AG04450 (cell line): ENCODE measurements around the gene CACNG3. TPM values are rescaled to one million over a fixed set of nuclear protein-coding genes. Genes with fewer than 3 reads are reported as not detected.

Source experiments
- CTCF ChIA-PET: fragments of 300-600, 350-600 bp; formaldehyde crosslinking; extraction: SDS; loops from one replicate; lab custom pipeline; 2022; ENCODE audit warnings: antibody characterized with exemption, inconsistent platforms; lab: Charles Lee
- POLR2A ChIA-PET: fragments of 350-600 bp; formaldehyde crosslinking; extraction: SDS; loops from one replicate; lab custom pipeline; 2021; ENCODE audit warnings: antibody characterized with exemption, inconsistent platforms; lab: Yijun Ruan, JAX
- DNase-seq: peaks from one replicate; pipeline ENCODE4 v3.0.0-alpha.2; 2011; ENCODE audit warnings: low read depth, low spot score
- H3K27ac ChIP-seq: one replicate; pipeline ENCODE4 v1.5.1; 2012; ENCODE audit warnings: low read depth, low read length, control low read depth
- H3K27me3 ChIP-seq: one replicate; pipeline ENCODE4 v1.6.0; 2012; ENCODE audit warnings: low read length; ENCODE audit not compliant: control insufficient read depth, insufficient read depth
- H3K4me3 ChIP-seq: 2 replicates; pipeline ENCODE4 v1.5.1; 2011; ENCODE audit warnings: mild to moderate bottlenecking, low read depth, low read length, control low read depth
- H3K9me3 ChIP-seq: 2 replicates; pipeline ENCODE4 v1.5.1; 2012; ENCODE audit warnings: low read length; ENCODE audit not compliant: control insufficient read depth, insufficient read depth
- polyA plus RNA-seq: library from polyadenylated mRNA; depleted of rRNA; stranded (reverse); fragments of >200 nt; gene quantifications from 2 replicates; pipeline ENCODE4 v1.2.3, GENCODE V29; 2011
- TF ChIP-seq, protein P1 (sequence below): IDR thresholded peaks from 2 replicates; pipeline ENCODE4 v1.5.1; 2011; ENCODE audit warnings: low read depth, low read length, control low read depth, inconsistent platforms

CACNG3 gene
- polyA plus RNA-seq, 1 experiment, result not detected

DNA sequence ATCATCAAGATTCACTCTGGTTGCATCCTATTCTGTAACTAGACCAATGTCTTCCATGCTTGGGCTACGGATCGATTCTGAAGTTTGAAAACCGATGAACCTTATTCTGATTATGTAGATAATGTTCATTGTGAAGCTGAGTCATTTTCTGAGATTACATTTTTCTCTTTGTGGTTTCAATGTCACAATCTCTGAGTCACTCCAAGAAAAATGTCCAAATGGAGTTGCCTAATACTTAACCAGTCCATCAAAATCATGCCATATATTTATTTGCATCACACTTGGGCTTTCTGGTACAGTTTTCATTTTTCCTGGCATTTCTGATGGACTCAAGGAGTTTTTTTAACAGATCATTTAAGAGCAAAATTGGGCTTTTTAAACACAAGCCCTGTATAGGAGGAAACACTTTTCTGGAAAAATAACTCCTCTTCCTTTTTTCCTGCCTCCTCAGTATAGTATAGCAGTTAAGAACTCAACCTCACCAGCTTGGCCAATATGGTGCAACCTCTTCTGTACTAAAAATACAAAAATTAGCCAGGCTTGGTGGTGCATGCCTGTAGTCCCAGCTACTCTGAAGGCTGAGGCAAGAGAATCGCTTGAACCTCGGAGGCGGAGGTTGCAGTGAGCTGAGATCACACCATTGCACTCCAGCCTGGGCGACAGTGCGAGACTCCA lies 17.5 kb downstream of the CACNG3 start:
- no peak overlapping the region for H3K4me3 ChIP-seq
- no peaks in the 10 kb centered on the region for H3K9me3 ChIP-seq
- no peak overlapping the region for H3K27ac ChIP-seq
- no peaks in the 10 kb centered on the region for H3K27me3 ChIP-seq
- POLR2A ChIA-PET, result no interaction called here
- TF ChIP-seq, protein P1, sequence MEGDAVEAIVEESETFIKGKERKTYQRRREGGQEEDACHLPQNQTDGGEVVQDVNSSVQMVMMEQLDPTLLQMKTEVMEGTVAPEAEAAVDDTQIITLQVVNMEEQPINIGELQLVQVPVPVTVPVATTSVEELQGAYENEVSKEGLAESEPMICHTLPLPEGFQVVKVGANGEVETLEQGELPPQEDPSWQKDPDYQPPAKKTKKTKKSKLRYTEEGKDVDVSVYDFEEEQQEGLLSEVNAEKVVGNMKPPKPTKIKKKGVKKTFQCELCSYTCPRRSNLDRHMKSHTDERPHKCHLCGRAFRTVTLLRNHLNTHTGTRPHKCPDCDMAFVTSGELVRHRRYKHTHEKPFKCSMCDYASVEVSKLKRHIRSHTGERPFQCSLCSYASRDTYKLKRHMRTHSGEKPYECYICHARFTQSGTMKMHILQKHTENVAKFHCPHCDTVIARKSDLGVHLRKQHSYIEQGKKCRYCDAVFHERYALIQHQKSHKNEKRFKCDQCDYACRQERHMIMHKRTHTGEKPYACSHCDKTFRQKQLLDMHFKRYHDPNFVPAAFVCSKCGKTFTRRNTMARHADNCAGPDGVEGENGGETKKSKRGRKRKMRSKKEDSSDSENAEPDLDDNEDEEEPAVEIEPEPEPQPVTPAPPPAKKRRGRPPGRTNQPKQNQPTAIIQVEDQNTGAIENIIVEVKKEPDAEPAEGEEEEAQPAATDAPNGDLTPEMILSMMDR, result no peak
- CTCF ChIA-PET, result no interaction called here
- no peak for DNase-seq

DNA sequence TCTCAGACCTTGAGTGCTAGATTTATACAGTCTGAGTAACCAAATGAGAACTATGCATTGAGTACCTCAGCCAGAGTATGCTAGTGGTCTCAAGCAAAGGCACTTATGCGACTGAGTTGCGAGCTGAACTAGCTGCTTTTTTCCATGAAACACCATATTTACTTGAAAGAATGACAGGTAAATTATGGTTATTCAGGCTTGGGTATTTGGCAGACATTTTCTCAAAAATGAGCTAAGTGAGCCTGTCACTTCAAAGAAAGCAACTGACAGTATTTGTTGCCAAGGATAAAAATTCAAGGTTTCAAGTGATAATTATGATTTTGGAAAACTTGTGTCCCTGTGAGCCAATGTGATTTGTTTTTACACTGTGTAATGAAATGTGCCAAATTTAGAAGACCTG lies 19.3 kb downstream of the CACNG3 start:
- no peak for DNase-seq
- POLR2A ChIA-PET, result no interaction called here
- CTCF ChIA-PET, result no interaction called here
- no peak overlapping the region for H3K4me3 ChIP-seq
- no peaks in the 10 kb centered on the region for H3K27me3 ChIP-seq
- no peaks in the 10 kb centered on the region for H3K9me3 ChIP-seq
- TF ChIP-seq, protein P1, result no peak
- H3K27ac ChIP-seq, result no peak overlapping the region

DNA sequence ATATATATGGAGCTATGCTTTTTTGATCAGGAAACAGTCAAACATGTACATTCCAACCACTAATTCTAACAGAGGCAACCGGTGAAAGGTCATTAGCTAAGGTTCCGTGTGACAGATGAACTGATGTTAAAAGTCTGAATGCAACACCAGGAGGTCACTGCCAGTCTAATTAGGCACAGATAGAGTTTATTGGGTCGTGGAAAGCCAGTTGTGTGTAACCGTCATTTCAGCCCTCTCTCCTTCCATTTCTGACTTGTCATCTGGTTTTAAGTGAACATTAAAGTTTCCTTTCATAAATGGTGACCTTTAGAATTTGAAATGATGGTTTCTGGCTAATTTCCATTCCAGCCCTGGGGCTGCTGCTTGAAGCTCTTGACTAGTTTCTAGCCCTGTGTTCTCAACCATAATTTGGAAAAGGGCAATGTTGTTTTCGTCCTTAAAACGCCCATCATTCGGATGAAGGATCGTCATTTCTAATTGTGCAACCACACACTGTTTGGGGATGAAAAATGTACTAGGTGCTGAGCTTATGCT lies 23.9 kb downstream of the CACNG3 start:
- no peak for DNase-seq
- Histone ChIP-seq H3K27me3 (no peaks in the 10 kb centered on the region), H3K4me3 (no peak overlapping the region), H3K27ac (no peak overlapping the region), H3K9me3 (no peaks in the 10 kb centered on the region)
- ChIA-PET CTCF (no interaction called here), POLR2A (no interaction called here)
- TF ChIP-seq, protein P1, result no peak

DNA sequence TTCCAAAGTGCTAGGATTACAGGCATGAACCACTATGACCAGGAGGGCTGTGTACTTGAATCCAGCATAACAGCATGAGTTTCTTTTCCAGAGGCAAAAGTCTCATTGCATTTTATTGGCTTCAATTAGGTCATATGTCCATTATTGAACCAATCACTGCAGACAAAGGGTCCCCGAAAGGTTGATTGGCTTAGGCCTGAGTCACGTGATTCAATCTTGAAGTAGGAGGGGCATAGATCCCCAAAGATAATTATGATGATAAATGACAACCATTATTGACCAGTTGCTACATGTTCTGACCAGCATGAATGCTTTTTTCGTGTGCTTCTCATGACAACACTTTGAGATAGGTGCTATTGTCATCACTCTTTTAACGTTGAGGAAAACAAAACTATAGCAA lies 25.3 kb downstream of the CACNG3 start:
- Histone ChIP-seq H3K27ac (no peak overlapping the region), H3K27me3 (no peaks in the 10 kb centered on the region), H3K9me3 (no peaks in the 10 kb centered on the region), H3K4me3 (no peak overlapping the region)
- TF ChIP-seq, protein P1, result no peak
- no peak for DNase-seq
- ChIA-PET CTCF (no interaction called here), POLR2A (no interaction called here)

DNA sequence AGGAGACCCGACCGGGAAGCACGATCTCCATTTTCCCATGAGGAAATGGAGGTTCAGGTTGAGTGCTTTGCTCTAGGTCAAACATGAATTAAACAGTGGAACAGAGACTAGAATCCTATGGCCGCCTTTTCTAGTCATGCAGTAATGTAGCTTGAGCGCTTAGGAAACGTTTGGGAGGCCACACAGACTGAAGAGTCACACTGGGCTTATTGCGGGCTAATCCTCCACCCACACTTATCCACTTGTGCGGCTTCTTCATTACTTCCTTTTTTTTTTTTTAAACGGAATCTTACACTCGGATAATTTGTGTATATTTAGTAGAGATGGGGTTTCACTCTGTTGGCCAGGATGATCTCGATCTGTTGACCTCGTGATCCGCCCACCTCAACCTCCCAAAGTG lies 26.0 kb downstream of the CACNG3 start:
- Histone ChIP-seq H3K27ac (no peak overlapping the region), H3K27me3 (no peaks in the 10 kb centered on the region), H3K4me3 (no peak overlapping the region), H3K9me3 (no peaks in the 10 kb centered on the region)
- POLR2A ChIA-PET, result no interaction called here
- TF ChIP-seq, protein P1, result no peak
- DNase-seq, result no peak
- CTCF ChIA-PET, result interaction anchor here (0.7 kb wide), 1 partner anchor 846 kb away, joined by 3 read pairs; no protein-coding TSS in a partner anchor
